Thoracic aorta endothelial cell (primary cell): ENCODE measurements around the gene RBM46. TPM values are rescaled to one million over a fixed set of nuclear protein-coding genes. Genes with fewer than 3 reads are reported as not detected.

Experiments
- small RNA-seq: library from RNA; depleted of rRNA; stranded (forward); fragments of <200 nt; gene quantifications from one replicate; pipeline ENCODE3, GENCODE V24; 2012
- total RNA-seq: library from RNA; depleted of rRNA; stranded (reverse); fragments of >200 nt; gene quantifications from 2 replicates; pipeline ENCODE4 v1.2.3, GENCODE V29; 2012

RBM46 gene, protein sequence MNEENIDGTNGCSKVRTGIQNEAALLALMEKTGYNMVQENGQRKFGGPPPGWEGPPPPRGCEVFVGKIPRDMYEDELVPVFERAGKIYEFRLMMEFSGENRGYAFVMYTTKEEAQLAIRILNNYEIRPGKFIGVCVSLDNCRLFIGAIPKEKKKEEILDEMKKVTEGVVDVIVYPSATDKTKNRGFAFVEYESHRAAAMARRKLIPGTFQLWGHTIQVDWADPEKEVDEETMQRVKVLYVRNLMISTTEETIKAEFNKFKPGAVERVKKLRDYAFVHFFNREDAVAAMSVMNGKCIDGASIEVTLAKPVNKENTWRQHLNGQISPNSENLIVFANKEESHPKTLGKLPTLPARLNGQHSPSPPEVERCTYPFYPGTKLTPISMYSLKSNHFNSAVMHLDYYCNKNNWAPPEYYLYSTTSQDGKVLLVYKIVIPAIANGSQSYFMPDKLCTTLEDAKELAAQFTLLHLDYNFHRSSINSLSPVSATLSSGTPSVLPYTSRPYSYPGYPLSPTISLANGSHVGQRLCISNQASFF
- not detected in 2 replicates for total RNA-seq

GRCh38 chr4:154781126-154781982, at the start of gene RBM46:
RBM46 (plus strand) TSS chr4:154781272; CDS start chr4:154796753, 15,481 bp downstream.

GRCh38 chr4:154743683-154744340, 37.3 kb upstream of the RBM46 start, which contains the start of gene LRAT:
LRAT (plus strand) TSS chr4:154744000; CDS start chr4:154744327, 327 bp downstream.

Small RNA genes lying within 50 kb of the gene (small RNA-seq; reads per million reads assigned to genes)
- gene RNU2-44P, result 0.35 reads per million
- gene RNU2-66P, result not detected

Other genes starting within 250 kb of the RBM46 start
- gene PLRG1, start 230.9 kb upstream of the RBM46 start, total RNA-seq, result 88.2 and 99.6 TPM in 2 replicates
- gene FGB, start 218.3 kb upstream of the RBM46 start, total RNA-seq, result not detected in 2 replicates
- gene FGA, start 190.5 kb upstream of the RBM46 start, total RNA-seq, result not detected in 2 replicates
- not detected in 2 replicates for gene FGG, start 168.6 kb upstream of the RBM46 start, total RNA-seq
- gene LRAT, start 37.3 kb upstream of the RBM46 start, total RNA-seq, result not detected in 2 replicates